Measurements from ENCODE around the gene LTF. TPM values are rescaled to one million over a fixed set of nuclear protein-coding genes. Genes with fewer than 3 reads are reported as not detected.
"Not testable (repeated sequence)": the region's sequence is repeated elsewhere in the genome, so short reads cannot be mapped to it uniquely, and the experiment has no call there.

Gene LTF
- total RNA-seq, 1 donor from 2014 or later, result not detected

DNA sequence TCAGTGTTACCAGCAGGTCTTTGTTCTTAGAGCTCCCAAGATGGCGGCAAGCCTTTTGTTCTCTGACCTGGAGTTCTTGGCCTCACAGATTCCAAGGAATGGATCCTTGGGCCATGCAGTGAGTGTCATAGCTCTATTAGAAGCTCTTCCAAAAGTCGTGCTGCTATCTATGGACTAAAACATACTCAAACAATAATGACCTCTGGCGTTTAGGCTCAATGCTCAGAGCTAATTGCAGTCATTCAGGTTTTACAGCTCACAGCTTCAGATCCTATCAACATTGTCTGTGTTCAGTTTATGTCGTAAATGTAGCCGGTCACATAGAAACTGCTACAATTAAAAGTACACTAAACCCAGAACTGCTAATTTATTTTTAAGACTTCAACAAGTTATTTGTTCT lies 35.5 kb downstream of the LTF start:
- no peaks in the 10 kb centered on the region for H3K36me3 ChIP-seq (ENCODE audit: control insufficient read depth, insufficient read depth, low read length)
- H3K27me3 ChIP-seq (ENCODE audit: control insufficient read depth, insufficient read depth, low read length), result no peaks in the 10 kb centered on the region
- TF ChIP-seq, protein P1, sequence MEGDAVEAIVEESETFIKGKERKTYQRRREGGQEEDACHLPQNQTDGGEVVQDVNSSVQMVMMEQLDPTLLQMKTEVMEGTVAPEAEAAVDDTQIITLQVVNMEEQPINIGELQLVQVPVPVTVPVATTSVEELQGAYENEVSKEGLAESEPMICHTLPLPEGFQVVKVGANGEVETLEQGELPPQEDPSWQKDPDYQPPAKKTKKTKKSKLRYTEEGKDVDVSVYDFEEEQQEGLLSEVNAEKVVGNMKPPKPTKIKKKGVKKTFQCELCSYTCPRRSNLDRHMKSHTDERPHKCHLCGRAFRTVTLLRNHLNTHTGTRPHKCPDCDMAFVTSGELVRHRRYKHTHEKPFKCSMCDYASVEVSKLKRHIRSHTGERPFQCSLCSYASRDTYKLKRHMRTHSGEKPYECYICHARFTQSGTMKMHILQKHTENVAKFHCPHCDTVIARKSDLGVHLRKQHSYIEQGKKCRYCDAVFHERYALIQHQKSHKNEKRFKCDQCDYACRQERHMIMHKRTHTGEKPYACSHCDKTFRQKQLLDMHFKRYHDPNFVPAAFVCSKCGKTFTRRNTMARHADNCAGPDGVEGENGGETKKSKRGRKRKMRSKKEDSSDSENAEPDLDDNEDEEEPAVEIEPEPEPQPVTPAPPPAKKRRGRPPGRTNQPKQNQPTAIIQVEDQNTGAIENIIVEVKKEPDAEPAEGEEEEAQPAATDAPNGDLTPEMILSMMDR (IDR thresholded peaks at IDR 0.05; ENCODE audit: insufficient read depth, low read length, poor library complexity, severe bottlenecking), result no peak
- H3K4me3 ChIP-seq (ENCODE audit: low read depth, low read length), result no peak overlapping the region
- DNase-seq (ENCODE audit: low read depth), result no peak

DNA sequence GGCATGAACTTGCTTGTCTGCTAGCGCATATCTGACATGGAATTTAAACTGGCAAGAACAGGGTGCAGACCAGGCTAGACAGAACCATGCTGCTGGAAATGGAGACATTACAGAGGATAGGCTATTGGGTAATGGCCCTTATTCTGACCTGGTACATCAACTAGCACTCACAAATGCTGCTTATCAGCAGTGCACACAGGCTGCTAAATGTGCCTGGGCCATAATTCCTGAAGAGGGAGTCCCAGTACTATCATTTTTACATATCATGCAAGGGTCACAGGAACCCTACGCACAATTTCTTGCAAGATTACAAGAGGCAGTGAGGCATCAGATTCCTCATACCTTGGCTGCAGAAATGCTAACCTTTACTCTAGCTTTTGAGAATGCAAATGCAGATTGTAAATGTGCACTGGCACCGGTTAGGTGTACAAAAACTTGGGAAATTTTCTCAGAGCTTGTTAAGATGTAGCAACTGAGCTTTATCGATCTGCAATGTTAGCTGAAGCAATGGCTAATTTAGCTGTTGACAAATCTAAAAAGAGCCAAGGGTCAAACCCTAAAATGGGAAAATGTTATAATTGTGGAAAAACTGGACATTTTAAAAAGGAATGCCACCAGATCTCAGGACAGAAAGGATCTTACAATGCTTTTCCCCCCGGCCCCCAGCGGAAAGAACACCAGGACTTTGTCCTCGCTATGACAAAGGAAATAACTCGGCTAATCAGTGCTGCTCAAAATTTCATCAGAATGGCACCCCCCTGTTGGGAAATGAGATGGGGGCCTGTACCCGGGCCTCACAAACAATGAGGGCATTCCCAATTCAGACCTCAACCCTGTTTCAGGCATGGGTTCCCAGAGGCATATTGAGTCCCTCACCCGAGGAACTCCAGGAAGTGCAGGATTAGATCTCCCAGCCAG lies 36.5 kb downstream of the LTF start:
- TF ChIP-seq, protein P1 (IDR thresholded peaks at IDR 0.05; ENCODE audit: insufficient read depth, low read length, poor library complexity, severe bottlenecking), result peak; percentile 2
- no peak overlapping the region for H3K4me3 ChIP-seq (ENCODE audit: low read depth, low read length)
- DNase-seq (ENCODE audit: low read depth), result no peak
- no peaks in the 10 kb centered on the region for H3K36me3 ChIP-seq (ENCODE audit: control insufficient read depth, insufficient read depth, low read length)
- H3K27me3 ChIP-seq (ENCODE audit: control insufficient read depth, insufficient read depth, low read length), result no peaks in the 10 kb centered on the region

DNA sequence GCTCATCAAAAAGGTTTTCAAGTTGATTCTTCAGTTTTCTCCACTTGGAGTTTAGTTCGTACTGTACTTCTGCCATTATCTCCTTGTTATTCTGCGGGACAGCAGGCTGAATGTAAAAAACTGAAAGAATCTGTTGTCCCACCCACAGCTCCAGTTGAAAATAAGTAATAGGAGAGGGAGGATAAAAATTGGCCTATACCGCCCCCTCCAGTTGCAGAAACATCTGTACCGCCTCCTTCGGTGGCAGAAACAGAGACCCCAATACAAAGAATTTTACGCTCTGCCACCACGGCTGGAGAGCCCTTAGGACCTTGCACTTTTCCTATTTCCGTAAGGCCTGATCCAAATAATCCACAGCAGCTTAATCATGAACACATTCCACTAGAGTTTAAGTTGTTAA lies 37.3 kb downstream of the LTF start:
- H3K36me3 ChIP-seq (ENCODE audit: control insufficient read depth, insufficient read depth, low read length); H3K27me3 ChIP-seq (ENCODE audit: control insufficient read depth, insufficient read depth, low read length); H3K4me3 ChIP-seq (ENCODE audit: low read depth, low read length); DNase-seq (ENCODE audit: low read depth): not testable (repeated sequence)

DNA sequence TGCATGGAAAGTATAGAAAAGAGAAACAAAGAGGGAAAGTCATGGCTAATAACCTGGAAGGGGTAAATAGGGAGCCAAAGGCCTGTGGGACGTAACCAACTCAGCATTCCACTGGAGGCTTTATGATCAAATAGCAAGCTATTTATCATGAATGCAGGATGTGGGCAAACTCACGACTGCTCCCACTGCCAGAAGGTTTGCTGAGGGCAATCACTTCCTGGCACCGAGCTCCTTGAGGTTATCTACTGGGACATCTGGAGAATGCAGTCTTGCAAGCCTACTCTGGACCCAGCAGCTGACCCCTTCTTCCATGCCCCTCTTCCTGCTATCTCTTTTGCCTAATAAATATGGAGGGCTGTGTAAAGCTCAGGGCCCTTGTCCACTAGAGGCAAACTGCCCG lies 38.2 kb downstream of the LTF start:
- H3K27me3 ChIP-seq (ENCODE audit: control insufficient read depth, insufficient read depth, low read length); DNase-seq (ENCODE audit: low read depth): not testable (repeated sequence)

DNA sequence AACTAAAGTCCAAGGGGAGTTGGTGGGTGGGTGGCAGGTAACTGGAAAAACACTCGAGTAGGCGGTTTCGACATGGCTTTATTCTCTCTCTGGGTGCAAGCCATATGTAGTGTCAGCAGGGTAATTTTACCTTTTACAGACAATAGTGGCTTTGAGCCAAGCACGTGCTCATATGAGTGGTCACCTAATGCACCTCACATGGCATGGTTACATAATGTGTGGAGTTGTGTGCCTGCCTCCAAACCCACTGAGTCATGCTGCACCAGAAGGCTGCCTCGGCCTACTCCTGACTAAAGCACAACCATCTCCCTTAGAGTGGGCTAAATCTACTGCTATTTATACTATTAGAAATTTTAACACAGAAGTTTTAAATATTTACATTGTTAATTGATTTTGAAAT lies 41.1 kb downstream of the LTF start:
- Histone ChIP-seq H3K27me3 (ENCODE audit: control insufficient read depth, insufficient read depth, low read length) (no peaks in the 10 kb centered on the region), H3K4me3 (ENCODE audit: low read depth, low read length) (no peak overlapping the region), H3K36me3 (ENCODE audit: control insufficient read depth, insufficient read depth, low read length) (no peaks in the 10 kb centered on the region)
- TF ChIP-seq, protein P1 (IDR thresholded peaks at IDR 0.05; ENCODE audit: insufficient read depth, low read length, poor library complexity, severe bottlenecking), result no peak
- DNase-seq (ENCODE audit: low read depth), result no peak

More for the DNA sequence above, 38.2 kb downstream of the LTF start:
- not testable (repeated sequence) for H3K36me3 ChIP-seq (ENCODE audit: control insufficient read depth, insufficient read depth, low read length); H3K4me3 ChIP-seq (ENCODE audit: low read depth, low read length)

DNA sequence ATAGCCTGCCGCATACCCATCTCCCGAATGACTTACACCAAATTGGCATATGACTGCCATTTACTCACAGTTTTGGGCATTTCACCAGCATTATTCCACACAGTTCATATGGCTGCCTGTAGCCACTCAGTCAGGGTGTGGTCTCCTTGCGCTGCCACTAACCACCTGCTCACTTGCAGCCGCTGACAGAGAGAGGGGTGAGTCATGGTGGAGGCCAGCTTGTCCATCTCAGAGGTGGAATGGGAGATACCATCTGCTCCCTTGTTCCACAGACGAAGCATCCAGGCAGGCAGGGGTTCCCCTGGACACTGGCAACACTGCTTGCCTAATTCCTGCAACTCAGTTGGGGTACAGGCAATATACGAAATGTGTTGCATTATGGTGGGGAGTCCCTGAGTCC lies 42.1 kb downstream of the LTF start:
- Histone ChIP-seq H3K36me3 (ENCODE audit: control insufficient read depth, insufficient read depth, low read length) (no peaks in the 10 kb centered on the region), H3K4me3 (ENCODE audit: low read depth, low read length) (no peak overlapping the region), H3K27me3 (ENCODE audit: control insufficient read depth, insufficient read depth, low read length) (no peaks in the 10 kb centered on the region)
- DNase-seq (ENCODE audit: low read depth), result no peak
- TF ChIP-seq, protein P1 (IDR thresholded peaks at IDR 0.05; ENCODE audit: insufficient read depth, low read length, poor library complexity, severe bottlenecking), result no peak

DNA sequence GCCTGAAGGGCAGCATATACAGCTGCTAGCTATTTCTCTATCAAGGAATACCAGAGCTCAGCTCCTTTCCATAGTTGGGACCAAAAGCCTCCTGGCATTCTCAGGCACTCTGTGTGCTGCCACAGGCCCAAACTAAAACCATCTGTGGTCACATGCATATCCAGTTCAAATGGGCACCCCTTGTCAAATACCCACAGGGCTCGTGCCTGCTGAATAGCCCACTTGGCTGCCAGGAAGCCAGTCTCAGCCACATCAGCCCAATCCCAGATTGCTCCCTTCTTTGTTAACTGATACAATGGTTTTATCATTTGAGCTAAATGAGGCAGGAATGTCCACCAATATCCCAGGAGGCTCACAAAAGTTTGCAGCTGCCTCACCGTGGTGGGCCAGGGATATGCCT lies 43.8 kb downstream of the LTF start:
- TF ChIP-seq, protein P1 (IDR thresholded peaks at IDR 0.05; ENCODE audit: insufficient read depth, low read length, poor library complexity, severe bottlenecking), result no peak
- no peak overlapping the region for H3K4me3 ChIP-seq (ENCODE audit: low read depth, low read length)
- H3K36me3 ChIP-seq (ENCODE audit: control insufficient read depth, insufficient read depth, low read length), result no peaks in the 10 kb centered on the region
- no peak for DNase-seq (ENCODE audit: low read depth)
- no peaks in the 10 kb centered on the region for H3K27me3 ChIP-seq (ENCODE audit: control insufficient read depth, insufficient read depth, low read length)

All from kidney epithelial cell (primary cell).